Measurements from ENCODE around the gene CRNKL1. TPM values are rescaled to one million over a fixed set of nuclear protein-coding genes. Genes with fewer than 3 reads are reported as not detected.

CRNKL1 gene
- total RNA-seq, 4 donors from 2014 or later, result 23.2 to 34.4 (median 25.3) TPM

GRCh38 chr20:20076297-20077065 is 24.2 kb upstream of the CRNKL1 start:
- Histone ChIP-seq H3K27ac (replicated peaks in 1 of 4) (no peak overlapping the region), H3K9me3 (no peaks in the 10 kb centered on the region), H3K36me3 (no peaks in the 10 kb centered on the region), H3K4me1 (no peaks in the 10 kb centered on the region), H3K27me3 (peaks cover 0 to 39% (median 3%) of the 10 kb centered on the region in 4 donors), H3K4me3 (no peak overlapping the region)
- WGBS, result 72% methylated on average over 9 of the region's 9 CpGs
- intact Hi-C loops (cut with DNase I), result no loop called here
- peak; percentile 55 for DNase-seq (ENCODE audit: extremely low spot score)
- no peak for TF ChIP-seq CTCF (IDR thresholded peaks at IDR 0.05)
- peak; percentile 7 for TF ChIP-seq POLR2A (IDR thresholded peaks at IDR 0.05; ENCODE audit: low read depth)
- TF ChIP-seq EP300 (IDR thresholded peaks at IDR 0.05), result no peak
- TF ChIP-seq POLR2AphosphoS5 (IDR thresholded peaks at IDR 0.05), result no peak

DNA sequence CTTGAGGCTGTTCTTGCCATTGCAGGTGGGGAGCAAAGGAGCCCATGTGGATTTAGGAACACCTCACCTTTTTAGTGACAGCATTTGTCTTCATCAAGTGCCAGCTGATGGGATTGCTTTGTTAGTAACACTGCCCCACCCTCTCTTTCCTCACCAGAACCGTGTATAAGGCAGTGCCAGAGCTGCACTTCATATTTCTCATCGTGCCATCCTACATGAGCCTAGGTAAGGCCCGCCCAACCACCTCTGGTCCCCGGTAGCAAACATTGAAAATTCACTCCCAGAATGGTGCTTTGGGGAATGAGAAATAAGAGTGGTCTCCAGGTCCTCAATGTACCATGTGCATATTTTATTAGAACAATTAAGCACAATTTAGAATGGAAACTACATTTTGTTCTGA is 22.8 kb upstream of the CRNKL1 start:
- Histone ChIP-seq H3K4me1 (no peaks in the 10 kb centered on the region), H3K9me3 (no peaks in the 10 kb centered on the region), H3K27me3 (peaks cover 0 to 39% (median 3%) of the 10 kb centered on the region in 4 donors), H3K27ac (replicated peaks in 1 of 4) (no peak overlapping the region), H3K4me3 (no peak overlapping the region), H3K36me3 (no peaks in the 10 kb centered on the region)
- intact Hi-C loops (cut with DNase I), result no loop called here
- DNase-seq (ENCODE audit: extremely low spot score), result no peak
- no peak for TF ChIP-seq CTCF (IDR thresholded peaks at IDR 0.05)
- TF ChIP-seq EP300 (IDR thresholded peaks at IDR 0.05), result no peak
- no peak for TF ChIP-seq POLR2A (IDR thresholded peaks at IDR 0.05; ENCODE audit: low read depth)
- TF ChIP-seq POLR2AphosphoS5 (IDR thresholded peaks at IDR 0.05), result no peak
- WGBS, result 82% methylated on average over 4 of the region's 4 CpGs

- H3K4me3 ChIP-seq, result no peak overlapping the region
- no peak for DNase-seq (ENCODE audit: extremely low spot score)
- no peak overlapping the region for H3K27ac ChIP-seq (replicated peaks in 1 of 4)
- H3K36me3 ChIP-seq, result no peaks in the 10 kb centered on the region
- H3K4me1 ChIP-seq, result no peaks in the 10 kb centered on the region
- H3K9me3 ChIP-seq, result no peaks in the 10 kb centered on the region
- intact Hi-C loops (cut with DNase I), result no loop called here
- WGBS, result 51% methylated on average over 15 of the region's 15 CpGs
- H3K27me3 ChIP-seq, result peaks cover 0 to 39% (median 3%) of the 10 kb centered on the region in 4 donors
- no peak for TF ChIP-seq POLR2A (IDR thresholded peaks at IDR 0.05; ENCODE audit: low read depth)
- TF ChIP-seq EP300 (IDR thresholded peaks at IDR 0.05), result no peak
- TF ChIP-seq CTCF (IDR thresholded peaks at IDR 0.05), result no peak
- TF ChIP-seq POLR2AphosphoS5 (IDR thresholded peaks at IDR 0.05), result no peak
These were observed 21.6 kb upstream of the CRNKL1 start for GRCh38 chr20:20073801-20074371.

DNA sequence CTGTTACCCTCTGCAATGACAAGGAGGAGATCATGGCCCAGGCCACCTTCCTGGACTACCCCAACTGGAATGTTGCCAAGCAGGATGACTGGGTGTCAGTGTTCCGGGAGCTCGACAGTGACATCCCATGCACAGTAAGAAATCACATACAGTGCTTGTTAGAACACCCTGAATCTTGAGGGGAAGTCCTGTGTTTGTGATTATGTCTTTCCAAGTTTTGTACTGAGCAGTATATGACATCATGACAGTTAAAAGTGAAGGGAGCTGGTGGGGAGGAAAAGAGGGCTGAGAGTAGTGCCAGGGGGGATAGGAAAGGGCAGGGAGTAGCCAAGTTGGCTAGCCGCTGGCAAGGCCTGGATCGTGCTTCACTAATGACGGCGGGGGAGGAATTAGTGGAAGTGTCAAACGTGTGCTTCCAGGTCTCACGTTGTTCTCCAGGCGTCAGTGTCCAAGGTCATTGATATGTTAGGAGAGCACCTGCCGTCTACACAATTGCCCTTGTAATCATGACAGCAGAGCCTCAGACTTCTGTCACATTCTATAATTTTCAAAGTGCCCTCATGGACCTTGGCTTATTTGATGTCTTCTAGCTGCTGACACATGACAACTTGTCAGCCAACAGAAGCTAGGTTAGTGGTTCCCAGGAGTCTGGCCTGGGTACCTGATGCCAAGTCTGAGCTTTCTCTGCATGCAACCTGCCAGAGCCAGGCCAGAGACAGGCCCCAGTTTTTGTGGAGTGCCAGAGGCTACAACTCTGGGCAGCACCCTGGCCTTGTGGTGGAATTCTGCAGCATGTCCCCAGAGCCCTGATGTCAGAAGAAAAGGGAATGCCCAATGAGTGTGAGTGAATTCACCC is 18.8 kb upstream of the CRNKL1 start:
- H3K4me1 ChIP-seq, result no peaks in the 10 kb centered on the region
- H3K36me3 ChIP-seq, result no peaks in the 10 kb centered on the region
- WGBS, result 75% methylated on average over 10 of the region's 10 CpGs
- no peak overlapping the region for H3K27ac ChIP-seq (replicated peaks in 1 of 4)
- no peaks in the 10 kb centered on the region for H3K9me3 ChIP-seq
- no peak overlapping the region for H3K4me3 ChIP-seq
- H3K27me3 ChIP-seq, result peaks cover 0 to 37% (median 3%) of the 10 kb centered on the region in 4 donors
- intact Hi-C loops (cut with DNase I), result no loop called here
- TF ChIP-seq POLR2A (IDR thresholded peaks at IDR 0.05; ENCODE audit: low read depth) (no peak), POLR2AphosphoS5 (IDR thresholded peaks at IDR 0.05) (no peak), CTCF (IDR thresholded peaks at IDR 0.05) (no peak), EP300 (IDR thresholded peaks at IDR 0.05) (no peak)
- DNase-seq (ENCODE audit: extremely low spot score), result no peak
